CD1c-positive myeloid dendritic cell (primary cell): ENCODE data around the gene PDLIM5.
"Not testable (repeated sequence)": the region's sequence is repeated elsewhere in the genome, so short reads cannot be mapped to it uniquely, and the experiment has no call there.

Experiments used
- DNase-seq: peaks from one replicate; pipeline ENCODE4 v3.0.0-alpha.2; 2016; ENCODE audit errors: extremely low spot score

The PDLIM5 gene

DNA sequence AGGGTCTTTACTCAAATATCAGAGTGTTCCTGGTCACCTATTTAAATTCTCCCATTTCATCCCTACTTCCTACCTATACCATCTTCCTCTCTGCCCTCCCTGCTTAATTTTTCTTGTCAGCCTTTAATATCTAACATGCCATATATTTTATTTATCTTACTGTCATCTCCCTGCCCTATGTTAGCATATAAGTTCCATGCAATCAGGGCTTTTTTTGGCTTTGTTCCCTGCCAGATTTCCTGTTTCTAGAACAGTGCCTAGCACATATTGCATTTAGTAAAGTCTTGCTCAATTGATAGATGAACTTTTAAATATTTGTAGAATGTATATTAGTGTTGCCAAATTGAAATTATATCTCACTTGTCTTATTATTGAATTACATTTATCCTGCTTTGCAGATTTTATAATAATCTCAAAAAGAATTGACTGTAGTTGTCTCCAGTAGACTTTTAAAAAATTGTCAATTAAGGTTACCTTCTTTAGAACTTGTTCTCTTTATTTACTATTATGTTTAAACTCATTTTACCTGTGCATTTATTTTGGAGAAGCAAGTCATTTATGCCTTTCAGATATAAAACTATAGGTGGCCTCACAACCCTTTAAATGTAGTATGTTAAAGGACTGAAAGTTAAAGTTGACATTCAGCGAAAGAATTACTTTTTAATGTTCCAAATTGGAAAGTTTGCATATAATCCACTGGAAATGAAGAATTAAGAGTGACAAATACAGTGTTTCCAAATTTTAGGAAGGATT, 197.8 kb downstream of the PDLIM5 start:
- no peak for DNase-seq

DNA sequence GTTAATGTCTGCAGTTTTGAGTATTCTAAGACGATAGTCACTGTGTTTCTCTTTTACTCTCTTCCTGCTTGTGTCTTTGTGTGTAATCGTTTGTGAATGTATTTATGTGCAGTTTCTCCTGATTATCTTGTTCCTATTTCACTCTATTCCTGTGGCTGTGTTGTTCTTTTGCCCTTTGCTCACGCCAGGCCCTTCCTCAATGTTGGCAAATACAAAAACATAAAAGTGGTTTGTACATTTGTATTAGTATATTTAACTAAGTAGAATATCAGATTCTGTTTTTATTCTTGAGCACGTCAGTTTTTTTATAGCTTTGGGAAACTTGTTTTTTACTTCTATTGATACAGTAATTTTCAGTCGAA, 198.4 kb downstream of the PDLIM5 start:
- DNase-seq: no peak

DNA sequence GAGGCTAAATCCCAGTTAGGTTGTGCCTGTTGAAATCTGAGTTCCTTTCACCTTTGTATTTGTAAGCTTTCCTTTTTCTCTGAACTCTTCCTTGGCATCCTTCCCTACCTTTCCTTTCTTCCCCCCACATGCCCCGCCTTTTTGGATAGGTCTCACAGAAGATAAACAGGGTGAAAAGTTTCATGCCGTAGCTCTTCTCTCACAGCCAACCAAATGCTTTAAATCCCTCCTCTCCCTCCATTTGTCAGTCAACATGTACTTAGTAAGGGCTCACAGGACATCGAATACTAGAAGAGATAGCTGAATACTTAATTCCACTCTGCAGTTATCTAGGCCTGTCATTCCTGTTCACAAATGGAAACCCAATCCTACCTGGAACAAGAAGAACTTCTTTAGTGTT, 198.9 kb downstream of the PDLIM5 start:
- no peak for DNase-seq

DNA sequence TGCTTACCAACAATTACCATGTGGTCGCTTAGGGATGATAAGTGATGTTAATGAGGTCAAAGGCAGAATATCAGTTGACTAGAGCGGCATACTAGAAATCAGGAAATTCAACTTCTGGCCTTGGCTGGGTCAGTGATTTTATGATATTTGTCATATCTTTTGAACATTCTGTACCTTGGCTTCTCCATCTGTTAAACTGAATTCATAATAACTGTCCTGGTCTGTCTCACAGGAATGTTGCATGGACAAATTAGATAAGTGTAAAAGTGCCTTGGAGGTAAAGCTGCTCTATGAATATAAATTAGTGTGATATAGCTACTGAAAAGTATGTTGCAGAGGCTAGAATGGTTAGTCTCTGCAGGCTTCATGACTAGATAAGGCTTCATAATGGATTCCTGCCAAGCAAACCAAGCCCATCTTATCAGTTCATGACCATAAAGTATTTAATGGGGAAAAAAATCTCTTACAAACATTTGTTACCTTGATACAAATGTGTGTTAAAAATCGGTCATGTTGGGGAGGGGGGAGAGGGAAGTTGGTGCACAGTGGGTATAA, 201.4 kb downstream of the PDLIM5 start:
- DNase-seq: no peak

- DNase-seq: no peak
These were observed 202.4 kb downstream of the PDLIM5 start for GRCh38 chr4:94653984-94654609.

DNA sequence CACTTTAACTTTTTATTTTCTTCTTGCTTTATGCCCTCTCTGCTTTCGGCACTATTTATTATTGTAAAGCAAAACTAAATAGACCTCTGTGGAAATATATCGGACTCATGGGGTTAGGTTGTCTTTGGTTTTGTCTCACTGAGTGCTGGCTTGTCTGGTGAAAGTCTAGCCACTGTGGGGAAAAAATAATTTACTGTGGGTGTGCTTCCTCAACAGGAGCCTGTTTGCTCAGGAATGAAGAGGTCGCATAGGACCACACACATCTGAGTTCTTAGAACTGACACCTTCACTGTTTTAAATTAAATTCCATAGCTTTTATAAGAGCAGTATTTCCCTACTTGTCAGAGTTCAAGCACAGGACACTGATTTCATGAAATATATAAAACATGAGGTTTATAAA, 203.0 kb downstream of the PDLIM5 start:
- DNase-seq: no peak

DNA sequence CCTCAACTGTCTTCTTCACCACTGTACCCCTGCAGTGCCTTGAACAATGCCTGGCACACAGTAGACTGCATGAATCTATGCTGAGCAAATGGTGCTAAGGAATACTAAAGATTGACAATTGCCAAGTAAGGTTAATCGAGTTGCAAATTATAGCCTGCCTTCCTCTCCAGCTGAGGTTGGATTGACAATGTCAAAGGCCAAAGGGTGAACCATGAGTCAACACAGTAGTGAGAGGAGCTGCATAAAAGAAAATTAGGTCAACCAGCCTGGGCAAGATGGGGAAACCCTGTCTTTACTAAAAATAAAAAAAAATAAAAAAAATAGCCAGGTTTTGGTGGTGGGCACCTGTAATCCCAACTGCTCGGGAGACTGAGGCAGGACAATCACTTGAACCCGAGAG, 208.9 kb downstream of the PDLIM5 start:
- DNase-seq: no peak

- not testable (repeated sequence) for DNase-seq
These were observed 213.3 kb downstream of the PDLIM5 start for GRCh38 chr4:94665021-94665420.

GRCh38 chr4:94665500-94666404, 214.0 kb downstream of the PDLIM5 start:
- no peak for DNase-seq

DNA sequence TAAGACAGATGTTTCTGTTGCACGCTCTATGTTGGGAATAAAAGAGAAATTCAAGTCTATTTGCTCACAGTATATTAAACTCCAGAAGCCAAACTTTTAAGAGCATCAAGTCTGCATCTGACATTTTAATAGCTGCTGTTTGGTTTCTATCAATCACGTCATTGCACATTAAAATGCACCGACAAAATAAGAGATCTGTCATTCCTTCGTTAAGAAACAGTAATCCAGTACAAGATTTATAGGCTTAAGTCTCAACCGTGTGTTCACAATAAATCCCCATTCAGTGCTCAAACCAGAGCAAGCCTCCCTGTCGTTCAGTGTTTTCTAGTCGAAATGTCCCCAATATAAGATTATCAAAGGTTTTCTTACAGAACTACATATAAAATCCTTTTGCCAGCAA, 217.0 kb downstream of the PDLIM5 start:
- no peak for DNase-seq

DNA sequence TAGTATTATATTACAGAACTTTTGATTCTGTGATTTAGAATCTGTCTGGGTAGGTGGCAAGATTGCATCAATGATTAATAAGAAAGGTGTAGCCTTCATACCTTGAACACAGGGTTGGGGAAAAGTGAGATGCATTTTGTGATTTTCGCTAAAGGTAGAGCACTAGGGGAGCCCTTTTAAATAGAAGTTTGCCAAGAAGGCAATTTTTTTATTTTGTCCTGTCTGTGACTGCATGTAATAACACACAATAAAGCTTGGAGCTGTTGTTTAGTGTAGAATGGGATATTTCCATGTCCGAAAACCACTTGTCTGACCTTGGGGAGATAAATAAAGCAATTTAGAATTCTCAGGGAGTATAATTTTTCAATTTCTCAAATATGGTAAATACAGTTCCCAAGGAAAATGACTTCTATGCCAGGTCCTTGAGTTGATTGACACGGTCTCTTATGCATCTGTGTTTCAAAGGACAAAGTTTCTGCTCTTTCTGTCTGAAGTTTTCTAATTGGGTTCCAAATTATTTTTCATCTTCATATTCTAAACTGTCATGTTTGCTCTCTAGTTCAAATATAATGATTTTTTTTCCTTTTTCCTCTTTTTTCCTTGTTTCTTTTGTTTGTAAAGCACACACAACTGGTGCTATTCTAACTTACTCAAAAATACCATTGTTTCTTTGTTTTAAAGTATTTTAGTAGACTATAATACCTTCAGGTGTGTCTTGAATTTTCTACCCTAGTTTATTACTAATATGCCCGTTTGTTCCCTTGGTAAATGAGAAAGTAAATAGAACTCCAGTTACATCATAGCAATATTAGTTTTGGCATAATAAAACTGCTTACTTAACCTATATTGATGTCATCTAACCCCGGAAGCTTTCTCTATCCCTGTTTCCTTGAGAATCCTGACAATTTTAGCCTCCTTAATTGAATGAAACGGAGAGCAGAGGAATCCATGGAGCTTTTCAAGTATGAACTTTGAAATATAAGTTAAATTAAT, 218.2 kb downstream of the PDLIM5 start:
- DNase-seq: no peak

- no peak for DNase-seq
These were observed 219.4 kb downstream of the PDLIM5 start for GRCh38 chr4:94671113-94671512.

DNA sequence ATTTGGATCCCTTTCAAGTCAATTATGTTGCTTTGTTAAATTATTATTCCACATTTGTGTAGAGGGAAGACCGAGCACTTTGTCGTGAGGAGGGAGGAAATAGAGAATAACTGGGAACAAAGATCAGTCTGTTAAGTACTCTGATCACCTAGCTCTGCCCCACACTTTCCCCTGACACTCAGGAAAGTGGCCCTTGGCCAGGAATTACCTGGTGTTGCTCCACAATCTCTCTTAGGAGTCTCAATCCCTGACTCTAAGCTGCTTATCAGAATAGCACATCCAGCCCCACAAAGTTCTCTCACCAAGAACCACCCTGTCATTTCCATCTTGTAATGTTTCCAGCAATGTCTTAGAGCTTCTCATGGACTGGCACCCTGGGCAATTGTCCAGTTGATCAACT, 222.2 kb downstream of the PDLIM5 start:
- no peak for DNase-seq

DNA sequence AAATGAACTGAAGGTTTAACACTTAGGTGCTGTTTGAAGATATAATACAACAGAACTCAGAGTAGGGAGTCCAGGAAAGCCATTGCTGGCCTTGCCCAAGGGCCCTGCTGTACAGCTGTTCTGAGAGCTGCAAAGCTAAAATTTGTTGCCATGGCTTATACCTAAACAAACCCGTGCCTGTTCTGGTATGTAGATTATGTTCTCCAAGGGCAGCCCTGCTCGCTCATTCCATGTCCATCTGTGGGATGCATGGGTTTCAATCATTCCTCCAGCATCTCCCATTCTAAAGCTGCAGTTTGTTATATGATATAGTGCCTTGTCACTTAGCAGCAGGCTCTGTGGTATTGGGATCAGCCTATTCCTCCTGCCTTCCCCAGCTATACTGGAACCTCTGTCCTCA, 225.2 kb downstream of the PDLIM5 start:
- DNase-seq: no peak

DNA sequence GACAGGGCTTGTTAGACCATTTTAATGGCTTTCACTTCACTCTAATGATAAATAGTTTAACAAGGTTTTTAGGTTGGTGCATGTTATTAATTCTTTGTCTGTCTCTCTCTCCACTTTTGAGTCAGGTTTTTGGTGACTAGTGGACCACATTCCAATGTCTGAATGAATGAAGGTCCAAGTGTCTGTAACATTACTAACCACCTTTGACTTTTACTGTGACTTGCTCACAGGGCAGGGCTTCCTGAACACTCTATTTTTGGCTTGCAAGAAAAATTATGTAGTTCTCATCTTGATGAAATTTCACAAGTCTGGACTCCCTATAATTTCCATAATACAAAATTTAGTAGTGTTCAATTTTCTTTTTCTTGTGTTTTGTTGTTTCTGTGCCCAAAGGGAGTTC, 227.2 kb downstream of the PDLIM5 start:
- DNase-seq: no peak

DNA sequence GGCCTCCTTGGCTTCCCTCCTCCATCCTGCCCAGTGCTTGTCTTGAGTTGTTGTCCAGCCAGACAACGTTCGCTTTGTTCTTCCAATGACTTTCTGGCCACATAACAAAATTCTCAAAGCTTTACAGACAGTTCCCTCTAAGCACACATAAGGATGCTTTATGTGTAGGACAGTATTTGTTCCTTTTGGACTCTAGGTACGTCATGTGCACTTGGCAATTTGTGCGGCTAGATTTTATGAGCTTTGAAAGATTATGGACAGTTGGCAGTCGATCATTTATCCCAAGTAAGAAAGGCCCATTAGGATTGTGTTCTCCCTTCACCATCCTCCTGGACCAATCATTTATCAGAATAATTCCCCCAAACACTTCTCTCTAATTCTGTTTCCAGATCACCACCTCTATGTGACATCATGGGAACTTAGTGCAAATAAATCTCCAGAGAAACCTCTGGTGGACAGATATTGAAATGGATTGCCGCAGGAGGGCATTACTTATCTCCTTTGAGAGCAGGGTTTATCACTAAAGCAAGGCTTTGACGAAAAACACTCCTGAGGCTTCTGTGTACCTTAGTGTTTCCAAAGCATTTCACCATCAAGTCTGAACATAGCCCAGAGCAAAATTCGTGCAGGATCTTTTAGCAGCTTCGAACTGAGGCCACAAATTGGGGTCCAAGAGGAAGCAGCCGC, 228.6 kb downstream of the PDLIM5 start:
- no peak for DNase-seq

- no peak for DNase-seq
These were observed 234.3 kb downstream of the PDLIM5 start for GRCh38 chr4:94686086-94686485.

DNA sequence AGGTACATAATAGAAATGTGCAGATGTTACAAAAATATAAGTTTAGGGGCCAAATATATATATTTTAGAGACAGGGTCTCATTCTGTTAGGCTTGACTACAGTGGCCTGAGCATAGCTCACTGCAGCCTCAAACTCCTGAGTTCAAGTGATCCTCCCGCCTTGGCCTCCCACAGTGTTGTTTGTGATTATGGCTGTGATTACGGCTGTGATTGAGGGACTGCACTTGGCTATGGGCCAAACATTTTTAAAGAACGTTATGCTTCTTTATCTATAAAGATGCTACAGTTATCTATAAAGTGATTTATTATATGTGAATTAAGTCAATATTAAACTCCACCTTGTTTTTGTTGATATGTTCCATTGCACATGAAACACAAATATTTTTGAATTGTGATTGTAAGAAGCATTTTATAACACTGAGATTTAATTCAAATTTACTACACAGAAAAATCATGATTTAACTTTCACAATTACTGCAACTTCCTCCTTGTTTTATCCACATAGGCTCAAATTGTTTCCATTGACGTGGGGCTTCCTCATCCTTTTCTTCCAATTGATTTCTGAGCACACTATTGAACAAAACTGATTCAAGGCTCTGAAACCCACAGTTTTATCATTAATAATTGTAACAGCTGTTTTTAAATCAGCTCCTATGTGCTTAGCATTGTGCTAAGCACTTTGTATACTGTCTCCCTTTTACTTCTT, 237.6 kb downstream of the PDLIM5 start:
- peak; percentile 7 for DNase-seq

DNA sequence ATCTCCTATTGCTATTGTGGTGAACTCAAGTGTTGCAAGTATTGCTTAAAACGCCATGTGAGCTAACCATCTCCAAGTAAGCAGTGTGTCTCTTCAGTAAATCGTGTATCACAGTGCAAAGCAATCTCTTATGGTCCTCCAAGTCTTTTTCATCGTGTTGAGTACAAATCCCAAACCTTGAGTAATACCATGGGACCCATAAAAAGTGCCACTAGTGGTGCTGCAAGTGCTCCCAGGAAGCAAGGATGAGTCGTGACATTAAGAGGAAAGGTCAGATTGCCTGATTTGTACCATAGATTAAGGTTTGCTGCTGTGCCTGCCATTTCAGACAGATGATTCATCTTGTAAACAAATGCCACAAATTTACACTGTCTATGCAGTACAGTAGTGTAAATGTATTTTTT, 239.1 kb downstream of the PDLIM5 start:
- DNase-seq: no peak

- no peak for DNase-seq
These were observed 239.8 kb downstream of the PDLIM5 start for GRCh38 chr4:94691552-94691951.
